ENCODE data around the gene IL22RA1.

- no peak for TF ChIP-seq CTCF (IDR thresholded peaks at IDR 0.05)
- no peak for TF ChIP-seq POLR2A (IDR thresholded peaks at IDR 0.05)
These were observed 40.9 kb downstream of the IL22RA1 start for GRCh38 chr1:24101796-24102586.
